HL-60 (cell line): ENCODE measurements around the gene ATXN2.

Source experiments
- GABPA ChIP-seq: IDR thresholded peaks from 2 replicates; pipeline ENCODE4 v1.6.1; 2012; ENCODE audit warnings: low read depth
- POLR2AphosphoS5 ChIP-seq: IDR thresholded peaks from 2 replicates; pipeline ENCODE4 v1.6.1; 2012; ENCODE audit warnings: low read depth
- SPI1 ChIP-seq: IDR thresholded peaks from 2 replicates; pipeline ENCODE4 v1.6.1; 2012; ENCODE audit warnings: low read depth, mild to moderate bottlenecking, borderline replicate concordance
- TF ChIP-seq, protein P1 (sequence below): IDR thresholded peaks from one replicate; pipeline ENCODE4 v1.5.1; 2011; ENCODE audit warnings: low read length, control low read depth, inconsistent platforms; ENCODE audit not compliant: insufficient read depth

DNA sequence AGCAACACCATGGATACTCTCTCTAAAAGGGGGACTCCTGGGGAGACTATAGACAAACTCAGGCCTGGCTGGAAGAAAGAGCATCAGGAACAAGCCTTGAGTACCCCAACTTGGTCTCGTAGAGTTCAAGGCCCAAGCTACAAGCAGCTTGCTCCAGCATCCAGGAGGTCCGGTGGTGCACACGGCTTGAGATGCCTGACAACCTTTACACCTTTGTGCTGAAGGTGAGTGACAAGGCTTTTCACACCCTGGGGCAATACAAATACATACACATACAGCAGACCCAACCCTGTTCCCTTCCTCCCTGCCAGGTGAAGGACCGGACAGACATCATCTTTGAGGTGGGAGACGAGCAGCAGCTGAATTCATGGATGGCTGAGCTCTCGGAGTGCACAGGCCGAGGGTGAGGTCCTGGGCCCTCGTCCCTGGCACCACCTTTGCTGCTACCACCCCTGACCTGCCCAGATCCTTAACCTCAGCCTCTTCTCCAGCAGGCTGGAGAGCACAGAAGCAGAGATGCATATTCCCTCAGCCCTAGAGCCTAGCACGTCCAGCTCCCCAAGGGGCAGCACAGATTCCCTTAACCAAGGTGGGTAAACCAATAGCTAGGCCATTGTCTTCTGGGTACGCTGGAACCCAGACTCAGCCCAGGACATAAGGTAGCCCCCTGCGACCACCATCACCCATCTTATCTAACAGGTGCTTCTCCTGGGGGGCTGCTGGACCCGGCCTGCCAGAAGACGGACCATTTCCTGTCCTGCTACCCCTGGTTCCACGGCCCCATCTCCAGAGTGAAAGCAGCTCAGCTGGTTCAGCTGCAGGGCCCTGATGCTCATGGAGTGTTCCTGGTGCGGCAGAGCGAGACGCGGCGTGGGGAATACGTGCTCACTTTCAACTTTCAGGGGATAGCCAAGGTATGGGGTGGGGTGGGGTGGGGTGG lies 152.2 kb downstream of the ATXN2 start:
- TF ChIP-seq GABPA (no peak), POLR2AphosphoS5 (no peak), SPI1 (no peak)
- TF ChIP-seq, protein P1, sequence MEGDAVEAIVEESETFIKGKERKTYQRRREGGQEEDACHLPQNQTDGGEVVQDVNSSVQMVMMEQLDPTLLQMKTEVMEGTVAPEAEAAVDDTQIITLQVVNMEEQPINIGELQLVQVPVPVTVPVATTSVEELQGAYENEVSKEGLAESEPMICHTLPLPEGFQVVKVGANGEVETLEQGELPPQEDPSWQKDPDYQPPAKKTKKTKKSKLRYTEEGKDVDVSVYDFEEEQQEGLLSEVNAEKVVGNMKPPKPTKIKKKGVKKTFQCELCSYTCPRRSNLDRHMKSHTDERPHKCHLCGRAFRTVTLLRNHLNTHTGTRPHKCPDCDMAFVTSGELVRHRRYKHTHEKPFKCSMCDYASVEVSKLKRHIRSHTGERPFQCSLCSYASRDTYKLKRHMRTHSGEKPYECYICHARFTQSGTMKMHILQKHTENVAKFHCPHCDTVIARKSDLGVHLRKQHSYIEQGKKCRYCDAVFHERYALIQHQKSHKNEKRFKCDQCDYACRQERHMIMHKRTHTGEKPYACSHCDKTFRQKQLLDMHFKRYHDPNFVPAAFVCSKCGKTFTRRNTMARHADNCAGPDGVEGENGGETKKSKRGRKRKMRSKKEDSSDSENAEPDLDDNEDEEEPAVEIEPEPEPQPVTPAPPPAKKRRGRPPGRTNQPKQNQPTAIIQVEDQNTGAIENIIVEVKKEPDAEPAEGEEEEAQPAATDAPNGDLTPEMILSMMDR, result no peak
